DOHH2 (cell line): ENCODE data around the gene ALOX5AP.

ENCODE experiments used
- CTCF ChIP-seq: fragments of 200-600 bp; sonication (generic); IDR thresholded peaks from one replicate; pipeline ENCODE4 v1.5.1; 2014; ENCODE audit warnings: antibody characterized with exemption, mild to moderate bottlenecking, low read depth, low read length; ENCODE audit not compliant: poor library complexity, severe bottlenecking
- EZH2phosphoT487 ChIP-seq: fragments of 200-600 bp; sonication (generic); IDR thresholded peaks from 2 replicates; pipeline ENCODE4 v1.6.1; 2017; ENCODE audit warnings: borderline replicate concordance, mild to moderate bottlenecking, antibody characterized with exemption, low read length, moderate library complexity, mixed read lengths

GRCh38 chr13:30711375-30711774 is 24.0 kb upstream of the ALOX5AP start:
- no peak for TF ChIP-seq CTCF
- TF ChIP-seq EZH2phosphoT487, result no peak
